Liver (tissue), 9 donors: ENCODE results near the gene TRPM6. TPM values are rescaled to one million over a fixed set of nuclear protein-coding genes. Genes with fewer than 3 reads are reported as not detected.

Experiments
- DNase-seq: peaks from one replicate; pipeline ENCODE4 v3.0.0-alpha.2; 2017; ENCODE audit warnings: low spot score
- H3K27ac ChIP-seq, 2 donors: one replicate each; pipeline ENCODE4 v1.7.0; 2013; ENCODE audit warnings: inconsistent platforms in 2 of 2, low read length in 2 of 2, control low read depth in 1 of 2, low read depth in 1 of 2, mild to moderate bottlenecking in 1 of 2
- H3K27me3 ChIP-seq, 4 donors: one replicate each; pipeline versions ENCODE4 v1.6.1 to v1.7.0; 2013; ENCODE audit warnings: low read length in 3 of 4, inconsistent platforms in 1 of 4, mild to moderate bottlenecking in 1 of 4, moderate library complexity in 1 of 4; ENCODE audit not compliant: control insufficient read depth in 4 of 4, insufficient read depth in 4 of 4
- H3K36me3 ChIP-seq, 4 donors: one replicate each; pipeline versions ENCODE4 v1.6.1 to v1.7.0; 2013; ENCODE audit warnings: low read length in 3 of 4, mild to moderate bottlenecking in 3 of 4, low read depth in 1 of 4, moderate library complexity in 1 of 4; ENCODE audit not compliant: control insufficient read depth in 4 of 4, insufficient read depth in 3 of 4
- H3K4me1 ChIP-seq, 4 donors: one replicate each; pipeline versions ENCODE4 v1.6.1 to v1.7.0; 2013; ENCODE audit warnings: low read length in 3 of 4, mild to moderate bottlenecking in 3 of 4, moderate library complexity in 1 of 4; ENCODE audit not compliant: control insufficient read depth in 4 of 4, insufficient read depth in 4 of 4
- H3K4me3 ChIP-seq, 3 donors: one replicate each; pipeline versions ENCODE4 v1.6.1 to v1.7.0; 2013; ENCODE audit warnings: low read length in 3 of 3, control low read depth in 1 of 3, low read depth in 1 of 3, mild to moderate bottlenecking in 1 of 3
- H3K9ac ChIP-seq, 2 donors: one replicate each; pipeline ENCODE4 v1.7.0; 2013; ENCODE audit warnings: low read length in 2 of 2, mild to moderate bottlenecking in 2 of 2, moderate library complexity in 2 of 2, control low read depth in 1 of 2, low read depth in 1 of 2
- H3K9me3 ChIP-seq, 4 donors: one replicate each; pipeline versions ENCODE4 v1.6.1 to v1.7.0; 2013; ENCODE audit warnings: low read length in 3 of 4; ENCODE audit not compliant: control insufficient read depth in 4 of 4
- GABPA ChIP-seq, 2 donors: IDR thresholded peaks in 1 of 2; conservative IDR thresholded peaks in 1 of 2; 2 replicates each; pipeline ENCODE4 v1.6.1; 2016; ENCODE audit warnings: antibody characterized with exemption in 2 of 2, mild to moderate bottlenecking in 1 of 2, moderate library complexity in 1 of 2
- HNF4A ChIP-seq, 2 donors: conservative IDR thresholded peaks; 2 replicates each; pipeline ENCODE4 v1.6.1; 2016; ENCODE audit warnings: antibody characterized with exemption in 2 of 2, mild to moderate bottlenecking in 2 of 2
- HNF4G ChIP-seq: IDR thresholded peaks from 2 replicates; pipeline ENCODE4 v1.6.1; 2016; ENCODE audit warnings: antibody characterized with exemption
- JUND ChIP-seq, 2 donors: IDR thresholded peaks; 2 replicates each; pipeline ENCODE4 v1.6.1; 2016; ENCODE audit warnings: antibody characterized with exemption in 2 of 2
- NR2F2 ChIP-seq: IDR thresholded peaks from 2 replicates; pipeline ENCODE4 v1.6.1; 2016; ENCODE audit warnings: antibody characterized with exemption
- RAD21 ChIP-seq, 2 donors: IDR thresholded peaks; 2 replicates each; pipeline ENCODE4 v1.6.1; 2016; ENCODE audit warnings: antibody characterized with exemption in 2 of 2, mild to moderate bottlenecking in 2 of 2
- RXRA ChIP-seq, 2 donors: IDR thresholded peaks; 2 replicates each; pipeline ENCODE4 v1.6.1; 2017 to 2018; ENCODE audit warnings: antibody characterized with exemption in 2 of 2, mild to moderate bottlenecking in 1 of 2
- SP1 ChIP-seq: IDR thresholded peaks from 2 replicates; pipeline ENCODE4 v1.6.1; 2018; ENCODE audit warnings: antibody characterized with exemption, mild to moderate bottlenecking
- TAF1 ChIP-seq: conservative IDR thresholded peaks from 2 replicates; pipeline ENCODE4 v1.6.1; 2016; ENCODE audit warnings: antibody characterized with exemption, mild to moderate bottlenecking
- WGBS: extraction: QIAGEN DNeasy Blood & Tissue Kit; methylation state at CpG from one replicate; pipeline ENCODE4 v1.1.7; 2013; 5-methylcytosine and 5-hydroxymethylcytosine counted together
- polyA plus RNA-seq, 2 donors: library from polyadenylated mRNA; stranded (reverse) in 1 of 2; unstranded in 1 of 2; fragments of 200-250 nt in 1 of 2; fragments of >200 nt in 1 of 2; fragmentation: Nextera tagmentation in 1 of 2; extraction: Ambion mirVana in 1 of 2; gene quantifications; one replicate each; pipeline versions ENCODE4 v1.2.1 to v1.2.3, GENCODE V29; 2013 to 2015
- total RNA-seq, 2 donors: library from RNA; depleted of rRNA; stranded (reverse); fragments of >200 nt; gene quantifications; one replicate each; pipeline ENCODE4 v1.2.3, GENCODE V29; 2014
- TF ChIP-seq, protein P1 (sequence below): IDR thresholded peaks from 2 replicates; pipeline ENCODE4 v1.6.1; 2016; ENCODE audit warnings: antibody characterized with exemption, mild to moderate bottlenecking
- TF ChIP-seq, protein P2 (sequence below): fragments of 150-350 bp; IDR thresholded peaks from 2 replicates; pipeline ENCODE4 v1.5.1; 2017; ENCODE audit warnings: improper control_type of control experiment, low read depth, low read length; ENCODE audit not compliant: missing input control
- TF ChIP-seq, protein P3 (sequence below): IDR thresholded peaks from 2 replicates; pipeline ENCODE4 v1.6.1; 2016; ENCODE audit warnings: antibody characterized with exemption
- TF ChIP-seq, protein P4 (sequence below): IDR thresholded peaks from 2 replicates; pipeline ENCODE4 v1.6.1; 2016; ENCODE audit warnings: antibody characterized with exemption
- TF ChIP-seq, protein P5 (sequence below): IDR thresholded peaks from 2 replicates; pipeline ENCODE4 v1.6.1; 2016; ENCODE audit warnings: antibody characterized with exemption
- donor health status: healthy.
- donor health status: healthy.
- donor health status: healthy.
- donor health status: healthy.
- donor health status: healthy.

Gene TRPM6
- total and polyA plus RNA-seq, 4 donors: 0.05 to 0.67 (median 0.10) TPM

DNA sequence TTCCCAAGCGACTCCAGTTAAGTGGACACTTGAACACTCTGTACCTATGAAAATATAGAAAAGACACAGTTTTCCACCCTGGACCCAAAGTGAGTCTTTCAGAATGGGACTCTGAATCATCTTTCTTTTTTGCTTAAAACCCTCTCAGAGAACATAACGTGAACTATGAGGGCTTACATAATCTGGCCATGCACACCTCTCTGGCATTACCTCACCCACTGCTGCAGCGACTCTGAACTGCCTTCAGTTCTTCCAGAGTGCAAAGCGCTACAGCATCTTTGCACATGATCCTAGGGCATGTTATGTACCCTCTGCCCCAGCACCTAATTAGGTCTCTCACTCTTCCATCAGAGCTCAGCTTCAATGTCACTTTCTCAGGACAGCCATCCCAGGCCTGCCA lies 204.4 kb downstream of the TRPM6 start:
- 83% methylated on average over 4 of the region's 4 CpGs for WGBS
- no peaks in the 10 kb centered on the region for H3K36me3 ChIP-seq
- TF ChIP-seq, protein P1, sequence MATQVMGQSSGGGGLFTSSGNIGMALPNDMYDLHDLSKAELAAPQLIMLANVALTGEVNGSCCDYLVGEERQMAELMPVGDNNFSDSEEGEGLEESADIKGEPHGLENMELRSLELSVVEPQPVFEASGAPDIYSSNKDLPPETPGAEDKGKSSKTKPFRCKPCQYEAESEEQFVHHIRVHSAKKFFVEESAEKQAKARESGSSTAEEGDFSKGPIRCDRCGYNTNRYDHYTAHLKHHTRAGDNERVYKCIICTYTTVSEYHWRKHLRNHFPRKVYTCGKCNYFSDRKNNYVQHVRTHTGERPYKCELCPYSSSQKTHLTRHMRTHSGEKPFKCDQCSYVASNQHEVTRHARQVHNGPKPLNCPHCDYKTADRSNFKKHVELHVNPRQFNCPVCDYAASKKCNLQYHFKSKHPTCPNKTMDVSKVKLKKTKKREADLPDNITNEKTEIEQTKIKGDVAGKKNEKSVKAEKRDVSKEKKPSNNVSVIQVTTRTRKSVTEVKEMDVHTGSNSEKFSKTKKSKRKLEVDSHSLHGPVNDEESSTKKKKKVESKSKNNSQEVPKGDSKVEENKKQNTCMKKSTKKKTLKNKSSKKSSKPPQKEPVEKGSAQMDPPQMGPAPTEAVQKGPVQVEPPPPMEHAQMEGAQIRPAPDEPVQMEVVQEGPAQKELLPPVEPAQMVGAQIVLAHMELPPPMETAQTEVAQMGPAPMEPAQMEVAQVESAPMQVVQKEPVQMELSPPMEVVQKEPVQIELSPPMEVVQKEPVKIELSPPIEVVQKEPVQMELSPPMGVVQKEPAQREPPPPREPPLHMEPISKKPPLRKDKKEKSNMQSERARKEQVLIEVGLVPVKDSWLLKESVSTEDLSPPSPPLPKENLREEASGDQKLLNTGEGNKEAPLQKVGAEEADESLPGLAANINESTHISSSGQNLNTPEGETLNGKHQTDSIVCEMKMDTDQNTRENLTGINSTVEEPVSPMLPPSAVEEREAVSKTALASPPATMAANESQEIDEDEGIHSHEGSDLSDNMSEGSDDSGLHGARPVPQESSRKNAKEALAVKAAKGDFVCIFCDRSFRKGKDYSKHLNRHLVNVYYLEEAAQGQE: no peak
- TF ChIP-seq, protein P2, sequence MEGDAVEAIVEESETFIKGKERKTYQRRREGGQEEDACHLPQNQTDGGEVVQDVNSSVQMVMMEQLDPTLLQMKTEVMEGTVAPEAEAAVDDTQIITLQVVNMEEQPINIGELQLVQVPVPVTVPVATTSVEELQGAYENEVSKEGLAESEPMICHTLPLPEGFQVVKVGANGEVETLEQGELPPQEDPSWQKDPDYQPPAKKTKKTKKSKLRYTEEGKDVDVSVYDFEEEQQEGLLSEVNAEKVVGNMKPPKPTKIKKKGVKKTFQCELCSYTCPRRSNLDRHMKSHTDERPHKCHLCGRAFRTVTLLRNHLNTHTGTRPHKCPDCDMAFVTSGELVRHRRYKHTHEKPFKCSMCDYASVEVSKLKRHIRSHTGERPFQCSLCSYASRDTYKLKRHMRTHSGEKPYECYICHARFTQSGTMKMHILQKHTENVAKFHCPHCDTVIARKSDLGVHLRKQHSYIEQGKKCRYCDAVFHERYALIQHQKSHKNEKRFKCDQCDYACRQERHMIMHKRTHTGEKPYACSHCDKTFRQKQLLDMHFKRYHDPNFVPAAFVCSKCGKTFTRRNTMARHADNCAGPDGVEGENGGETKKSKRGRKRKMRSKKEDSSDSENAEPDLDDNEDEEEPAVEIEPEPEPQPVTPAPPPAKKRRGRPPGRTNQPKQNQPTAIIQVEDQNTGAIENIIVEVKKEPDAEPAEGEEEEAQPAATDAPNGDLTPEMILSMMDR: no peak
- TF ChIP-seq SP1 (no peak), RXRA (IDR thresholded peaks at IDR 0.05) (no peak), JUND (IDR thresholded peaks at IDR 0.05) (no peak), RAD21 (IDR thresholded peaks at IDR 0.05) (no peak), GABPA (IDR thresholded peaks at IDR 0.05 in 1 of 2, conservative IDR thresholded peaks at IDR 0.05 in 1 of 2) (no peak), HNF4A (conservative IDR thresholded peaks at IDR 0.05) (no peak), NR2F2 (no peak), TAF1 (no peak), HNF4G (no peak)
- TF ChIP-seq, protein P3, sequence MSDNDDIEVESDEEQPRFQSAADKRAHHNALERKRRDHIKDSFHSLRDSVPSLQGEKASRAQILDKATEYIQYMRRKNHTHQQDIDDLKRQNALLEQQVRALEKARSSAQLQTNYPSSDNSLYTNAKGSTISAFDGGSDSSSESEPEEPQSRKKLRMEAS: no peak
- TF ChIP-seq, protein P4, sequence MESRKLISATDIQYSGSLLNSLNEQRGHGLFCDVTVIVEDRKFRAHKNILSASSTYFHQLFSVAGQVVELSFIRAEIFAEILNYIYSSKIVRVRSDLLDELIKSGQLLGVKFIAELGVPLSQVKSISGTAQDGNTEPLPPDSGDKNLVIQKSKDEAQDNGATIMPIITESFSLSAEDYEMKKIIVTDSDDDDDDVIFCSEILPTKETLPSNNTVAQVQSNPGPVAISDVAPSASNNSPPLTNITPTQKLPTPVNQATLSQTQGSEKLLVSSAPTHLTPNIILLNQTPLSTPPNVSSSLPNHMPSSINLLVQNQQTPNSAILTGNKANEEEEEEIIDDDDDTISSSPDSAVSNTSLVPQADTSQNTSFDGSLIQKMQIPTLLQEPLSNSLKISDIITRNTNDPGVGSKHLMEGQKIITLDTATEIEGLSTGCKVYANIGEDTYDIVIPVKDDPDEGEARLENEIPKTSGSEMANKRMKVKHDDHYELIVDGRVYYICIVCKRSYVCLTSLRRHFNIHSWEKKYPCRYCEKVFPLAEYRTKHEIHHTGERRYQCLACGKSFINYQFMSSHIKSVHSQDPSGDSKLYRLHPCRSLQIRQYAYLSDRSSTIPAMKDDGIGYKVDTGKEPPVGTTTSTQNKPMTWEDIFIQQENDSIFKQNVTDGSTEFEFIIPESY: no peak
- TF ChIP-seq, protein P5, sequence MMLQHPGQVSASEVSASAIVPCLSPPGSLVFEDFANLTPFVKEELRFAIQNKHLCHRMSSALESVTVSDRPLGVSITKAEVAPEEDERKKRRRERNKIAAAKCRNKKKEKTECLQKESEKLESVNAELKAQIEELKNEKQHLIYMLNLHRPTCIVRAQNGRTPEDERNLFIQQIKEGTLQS: no peak
- peaks cover 0 to 3% (median 0%) of the 10 kb centered on the region in 4 donors for H3K27me3 ChIP-seq
- no peaks in the 10 kb centered on the region for H3K4me1 ChIP-seq
- H3K9ac ChIP-seq: no peak overlapping the region
- no peak for DNase-seq
- H3K9me3 ChIP-seq: no peaks in the 10 kb centered on the region
- no peak overlapping the region for H3K27ac ChIP-seq
- no peak overlapping the region for H3K4me3 ChIP-seq

DNA sequence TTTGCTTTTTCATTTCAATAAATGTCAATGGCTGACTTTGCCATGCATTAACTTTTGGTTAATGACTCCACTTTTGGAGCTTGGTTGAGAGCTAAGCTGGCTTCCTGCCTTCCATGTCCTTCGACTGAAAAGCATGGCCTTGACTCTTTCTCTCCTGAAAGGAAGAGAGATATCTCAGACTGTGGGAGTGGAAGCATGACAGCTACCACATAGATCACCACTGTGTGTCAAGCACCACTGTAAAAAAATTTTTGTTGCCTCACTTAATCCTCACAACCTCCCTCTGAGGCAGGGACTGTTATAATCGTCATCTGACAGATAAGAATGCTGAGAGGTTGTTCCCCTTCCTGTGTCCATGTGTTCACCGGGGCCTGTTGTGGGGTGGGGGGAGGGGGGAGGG lies 205.8 kb downstream of the TRPM6 start:
- 42% methylated on average over 3 of the region's 3 CpGs for WGBS
- DNase-seq: no peak

More for the DNA sequence above, 205.8 kb downstream of the TRPM6 start:
- Histone ChIP-seq H3K27ac (no peak overlapping the region), H3K9ac (no peak overlapping the region), H3K4me1 (no peaks in the 10 kb centered on the region), H3K27me3 (peaks cover 0 to 3% (median 0%) of the 10 kb centered on the region in 4 donors), H3K4me3 (no peak overlapping the region), H3K36me3 (no peaks in the 10 kb centered on the region), H3K9me3 (no peaks in the 10 kb centered on the region)
- TF ChIP-seq RAD21 (IDR thresholded peaks at IDR 0.05) (no peak), TAF1 (no peak), GABPA (IDR thresholded peaks at IDR 0.05 in 1 of 2, conservative IDR thresholded peaks at IDR 0.05 in 1 of 2) (no peak), RXRA (IDR thresholded peaks at IDR 0.05) (no peak), SP1 (no peak), NR2F2 (no peak)
- TF ChIP-seq, protein P1: no peak
- TF ChIP-seq, protein P5: no peak
